ENCODE results near the gene DHRS13. TPM values are rescaled to one million over a fixed set of nuclear protein-coding genes. Genes with fewer than 3 reads are reported as not detected.
"Not testable (repeated sequence)": the region's sequence is repeated elsewhere in the genome, so short reads cannot be mapped to it uniquely, and the experiment has no call there.

Gene DHRS13
- total RNA-seq, 1 experiment from 2014 or later, result 6.0 TPM

- no peak for DNase-seq (ENCODE audit: low read depth)
These were observed 33.0 kb upstream of the DHRS13 start for GRCh38 chr17:28935744-28936460.

GRCh38 chr17:28934508-28934907, 31.6 kb upstream of the DHRS13 start:
- DNase-seq (ENCODE audit: low read depth), result not testable (repeated sequence)

GRCh38 chr17:28929787-28930186, 26.9 kb upstream of the DHRS13 start:
- no peak for DNase-seq (ENCODE audit: low read depth)

GRCh38 chr17:28928061-28928460, 25.2 kb upstream of the DHRS13 start:
- peak; percentile 45 for DNase-seq (ENCODE audit: low read depth)

GRCh38 chr17:28926786-28927185, 23.9 kb upstream of the DHRS13 start:
- DNase-seq (ENCODE audit: low read depth), result peak; percentile 5

GRCh38 chr17:28926366-28926765, 23.5 kb upstream of the DHRS13 start:
- peak; percentile 17 for DNase-seq (ENCODE audit: low read depth)

GRCh38 chr17:28925912-28926365, 23.1 kb upstream of the DHRS13 start:
- DNase-seq (ENCODE audit: low read depth), result peak; percentile 78

- no peak for DNase-seq (ENCODE audit: low read depth)
These were observed 17.3 kb upstream of the DHRS13 start for GRCh38 chr17:28920201-28920600.

- no peak for DNase-seq (ENCODE audit: low read depth)
These were observed 15.4 kb upstream of the DHRS13 start for GRCh38 chr17:28918295-28918694.

- no peak for DNase-seq (ENCODE audit: low read depth)
These were observed 14.6 kb upstream of the DHRS13 start for GRCh38 chr17:28917465-28917864.

- DNase-seq (ENCODE audit: low read depth), result no peak
These were observed 14.2 kb upstream of the DHRS13 start for GRCh38 chr17:28917029-28917428.

- DNase-seq (ENCODE audit: low read depth), result peak; percentile 25
These were observed 13.5 kb upstream of the DHRS13 start for GRCh38 chr17:28916302-28916934.

- no peak for DNase-seq (ENCODE audit: low read depth)
These were observed 10.1 kb upstream of the DHRS13 start for GRCh38 chr17:28912938-28913333.

- DNase-seq (ENCODE audit: low read depth), result no peak
These were observed 9.5 kb upstream of the DHRS13 start for GRCh38 chr17:28912281-28912937.

- DNase-seq (ENCODE audit: low read depth), result no peak
These were observed 8.6 kb upstream of the DHRS13 start for GRCh38 chr17:28911411-28912045.

GRCh38 chr17:28910534-28910933, 7.7 kb upstream of the DHRS13 start:
- DNase-seq (ENCODE audit: low read depth), result no peak

GRCh38 chr17:28908640-28909167, 5.8 kb upstream of the DHRS13 start:
- DNase-seq (ENCODE audit: low read depth), result peak; percentile 75

GRCh38 chr17:28907709-28908475, 5.0 kb upstream of the DHRS13 start:
- DNase-seq (ENCODE audit: low read depth), result no peak

GRCh38 chr17:28906706-28907438, 4.0 kb upstream of the DHRS13 start:
- no peak for DNase-seq (ENCODE audit: low read depth)

GRCh38 chr17:28906276-28906675, 3.4 kb upstream of the DHRS13 start:
- no peak for DNase-seq (ENCODE audit: low read depth)

GRCh38 chr17:28904800-28905199, 1.9 kb upstream of the DHRS13 start:
- no peak for DNase-seq (ENCODE audit: low read depth)

All from RPMI7951 (cell line).